Liver (tissue), 3 donors: Measurements from ENCODE around the gene MYO15A.

Source experiments
- EGR1 ChIP-seq, 2 donors: IDR thresholded peaks; 2 replicates each; pipeline ENCODE4 v1.6.1; 2016 to 2018; ENCODE audit warnings: antibody characterized with exemption in 2 of 2, low read depth in 2 of 2
- FOXA1 ChIP-seq: IDR thresholded peaks from 2 replicates; pipeline ENCODE4 v1.6.1; 2016; ENCODE audit warnings: antibody characterized with exemption
- GABPA ChIP-seq, 2 donors: IDR thresholded peaks in 1 of 2; conservative IDR thresholded peaks in 1 of 2; 2 replicates each; pipeline ENCODE4 v1.6.1; 2016; ENCODE audit warnings: antibody characterized with exemption in 2 of 2, mild to moderate bottlenecking in 1 of 2, moderate library complexity in 1 of 2
- HNF4G ChIP-seq: IDR thresholded peaks from 2 replicates; pipeline ENCODE4 v1.6.1; 2016; ENCODE audit warnings: antibody characterized with exemption
- NR2F2 ChIP-seq: IDR thresholded peaks from 2 replicates; pipeline ENCODE4 v1.6.1; 2016; ENCODE audit warnings: antibody characterized with exemption
- RAD21 ChIP-seq, 2 donors: IDR thresholded peaks; 2 replicates each; pipeline ENCODE4 v1.6.1; 2016; ENCODE audit warnings: antibody characterized with exemption in 2 of 2, mild to moderate bottlenecking in 2 of 2
- RXRA ChIP-seq, 2 donors: IDR thresholded peaks; 2 replicates each; pipeline ENCODE4 v1.6.1; 2017 to 2018; ENCODE audit warnings: antibody characterized with exemption in 2 of 2, mild to moderate bottlenecking in 1 of 2
- SP1 ChIP-seq: IDR thresholded peaks from 2 replicates; pipeline ENCODE4 v1.6.1; 2018; ENCODE audit warnings: antibody characterized with exemption, mild to moderate bottlenecking
- TAF1 ChIP-seq: conservative IDR thresholded peaks from 2 replicates; pipeline ENCODE4 v1.6.1; 2016; ENCODE audit warnings: antibody characterized with exemption, mild to moderate bottlenecking
- YY1 ChIP-seq: IDR thresholded peaks from 2 replicates; pipeline ENCODE4 v1.6.1; 2016; ENCODE audit warnings: antibody characterized with exemption, mild to moderate bottlenecking
- TF ChIP-seq, protein P1 (sequence below): fragments of 150-350 bp; IDR thresholded peaks from 2 replicates; pipeline ENCODE4 v1.5.1; 2017; ENCODE audit warnings: improper control_type of control experiment, low read depth, low read length; ENCODE audit not compliant: missing input control
- TF ChIP-seq, protein P2 (sequence below): IDR thresholded peaks from 2 replicates; pipeline ENCODE4 v1.6.1; 2016; ENCODE audit warnings: antibody characterized with exemption
- TF ChIP-seq, protein P3 (sequence below): IDR thresholded peaks from 2 replicates; pipeline ENCODE4 v1.6.1; 2016; ENCODE audit warnings: antibody characterized with exemption
- TF ChIP-seq, protein P4 (sequence below): IDR thresholded peaks from 2 replicates; pipeline ENCODE4 v1.6.1; 2016; ENCODE audit warnings: antibody characterized with exemption, mild to moderate bottlenecking
- donor health status: healthy.
- donor health status: healthy.

DNA sequence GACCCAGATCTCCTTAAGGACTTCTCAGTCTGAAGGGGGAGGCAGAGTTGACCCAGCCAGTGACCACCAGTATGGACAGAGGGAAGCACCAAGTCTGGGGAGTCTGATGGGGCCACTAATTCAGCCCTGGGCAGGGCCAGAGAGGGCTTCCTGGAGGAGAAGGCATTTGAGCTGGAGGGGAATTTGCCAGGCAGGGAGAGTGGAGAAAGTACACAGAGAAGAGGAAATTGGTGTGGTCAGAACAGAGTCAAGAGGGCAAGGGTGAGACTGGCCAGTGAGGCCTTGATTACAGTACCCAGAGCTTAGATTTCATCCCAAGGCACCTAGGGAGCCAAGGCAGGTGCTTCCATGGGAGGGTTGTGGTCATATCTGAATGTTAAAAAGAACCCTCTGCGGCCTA lies 36.3 kb downstream of the MYO15A start:
- TF ChIP-seq, protein P1, sequence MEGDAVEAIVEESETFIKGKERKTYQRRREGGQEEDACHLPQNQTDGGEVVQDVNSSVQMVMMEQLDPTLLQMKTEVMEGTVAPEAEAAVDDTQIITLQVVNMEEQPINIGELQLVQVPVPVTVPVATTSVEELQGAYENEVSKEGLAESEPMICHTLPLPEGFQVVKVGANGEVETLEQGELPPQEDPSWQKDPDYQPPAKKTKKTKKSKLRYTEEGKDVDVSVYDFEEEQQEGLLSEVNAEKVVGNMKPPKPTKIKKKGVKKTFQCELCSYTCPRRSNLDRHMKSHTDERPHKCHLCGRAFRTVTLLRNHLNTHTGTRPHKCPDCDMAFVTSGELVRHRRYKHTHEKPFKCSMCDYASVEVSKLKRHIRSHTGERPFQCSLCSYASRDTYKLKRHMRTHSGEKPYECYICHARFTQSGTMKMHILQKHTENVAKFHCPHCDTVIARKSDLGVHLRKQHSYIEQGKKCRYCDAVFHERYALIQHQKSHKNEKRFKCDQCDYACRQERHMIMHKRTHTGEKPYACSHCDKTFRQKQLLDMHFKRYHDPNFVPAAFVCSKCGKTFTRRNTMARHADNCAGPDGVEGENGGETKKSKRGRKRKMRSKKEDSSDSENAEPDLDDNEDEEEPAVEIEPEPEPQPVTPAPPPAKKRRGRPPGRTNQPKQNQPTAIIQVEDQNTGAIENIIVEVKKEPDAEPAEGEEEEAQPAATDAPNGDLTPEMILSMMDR = no peak
- no peak for TF ChIP-seq SP1
- TF ChIP-seq YY1 = no peak
- no peak for TF ChIP-seq RXRA (IDR thresholded peaks at IDR 0.05)
- TF ChIP-seq, protein P2, sequence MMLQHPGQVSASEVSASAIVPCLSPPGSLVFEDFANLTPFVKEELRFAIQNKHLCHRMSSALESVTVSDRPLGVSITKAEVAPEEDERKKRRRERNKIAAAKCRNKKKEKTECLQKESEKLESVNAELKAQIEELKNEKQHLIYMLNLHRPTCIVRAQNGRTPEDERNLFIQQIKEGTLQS = no peak
- TF ChIP-seq FOXA1 = no peak
- TF ChIP-seq, protein P3, sequence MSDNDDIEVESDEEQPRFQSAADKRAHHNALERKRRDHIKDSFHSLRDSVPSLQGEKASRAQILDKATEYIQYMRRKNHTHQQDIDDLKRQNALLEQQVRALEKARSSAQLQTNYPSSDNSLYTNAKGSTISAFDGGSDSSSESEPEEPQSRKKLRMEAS = no peak
- TF ChIP-seq, protein P4, sequence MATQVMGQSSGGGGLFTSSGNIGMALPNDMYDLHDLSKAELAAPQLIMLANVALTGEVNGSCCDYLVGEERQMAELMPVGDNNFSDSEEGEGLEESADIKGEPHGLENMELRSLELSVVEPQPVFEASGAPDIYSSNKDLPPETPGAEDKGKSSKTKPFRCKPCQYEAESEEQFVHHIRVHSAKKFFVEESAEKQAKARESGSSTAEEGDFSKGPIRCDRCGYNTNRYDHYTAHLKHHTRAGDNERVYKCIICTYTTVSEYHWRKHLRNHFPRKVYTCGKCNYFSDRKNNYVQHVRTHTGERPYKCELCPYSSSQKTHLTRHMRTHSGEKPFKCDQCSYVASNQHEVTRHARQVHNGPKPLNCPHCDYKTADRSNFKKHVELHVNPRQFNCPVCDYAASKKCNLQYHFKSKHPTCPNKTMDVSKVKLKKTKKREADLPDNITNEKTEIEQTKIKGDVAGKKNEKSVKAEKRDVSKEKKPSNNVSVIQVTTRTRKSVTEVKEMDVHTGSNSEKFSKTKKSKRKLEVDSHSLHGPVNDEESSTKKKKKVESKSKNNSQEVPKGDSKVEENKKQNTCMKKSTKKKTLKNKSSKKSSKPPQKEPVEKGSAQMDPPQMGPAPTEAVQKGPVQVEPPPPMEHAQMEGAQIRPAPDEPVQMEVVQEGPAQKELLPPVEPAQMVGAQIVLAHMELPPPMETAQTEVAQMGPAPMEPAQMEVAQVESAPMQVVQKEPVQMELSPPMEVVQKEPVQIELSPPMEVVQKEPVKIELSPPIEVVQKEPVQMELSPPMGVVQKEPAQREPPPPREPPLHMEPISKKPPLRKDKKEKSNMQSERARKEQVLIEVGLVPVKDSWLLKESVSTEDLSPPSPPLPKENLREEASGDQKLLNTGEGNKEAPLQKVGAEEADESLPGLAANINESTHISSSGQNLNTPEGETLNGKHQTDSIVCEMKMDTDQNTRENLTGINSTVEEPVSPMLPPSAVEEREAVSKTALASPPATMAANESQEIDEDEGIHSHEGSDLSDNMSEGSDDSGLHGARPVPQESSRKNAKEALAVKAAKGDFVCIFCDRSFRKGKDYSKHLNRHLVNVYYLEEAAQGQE = no peak
- TF ChIP-seq GABPA (IDR thresholded peaks at IDR 0.05 in 1 of 2, conservative IDR thresholded peaks at IDR 0.05 in 1 of 2) = no peak
- TF ChIP-seq RAD21 (IDR thresholded peaks at IDR 0.05) = no peak
- no peak for TF ChIP-seq HNF4G
- TF ChIP-seq NR2F2 = no peak
- no peak for TF ChIP-seq TAF1
- TF ChIP-seq EGR1 (IDR thresholded peaks at IDR 0.05; ENCODE audit: low read depth in 2 of 2) = no peak
